Measurements from ENCODE around the gene PCGF3.
"Not testable (repeated sequence)": the region's sequence is repeated elsewhere in the genome, so short reads cannot be mapped to it uniquely, and the experiment has no call there.

PCGF3 gene

DNA sequence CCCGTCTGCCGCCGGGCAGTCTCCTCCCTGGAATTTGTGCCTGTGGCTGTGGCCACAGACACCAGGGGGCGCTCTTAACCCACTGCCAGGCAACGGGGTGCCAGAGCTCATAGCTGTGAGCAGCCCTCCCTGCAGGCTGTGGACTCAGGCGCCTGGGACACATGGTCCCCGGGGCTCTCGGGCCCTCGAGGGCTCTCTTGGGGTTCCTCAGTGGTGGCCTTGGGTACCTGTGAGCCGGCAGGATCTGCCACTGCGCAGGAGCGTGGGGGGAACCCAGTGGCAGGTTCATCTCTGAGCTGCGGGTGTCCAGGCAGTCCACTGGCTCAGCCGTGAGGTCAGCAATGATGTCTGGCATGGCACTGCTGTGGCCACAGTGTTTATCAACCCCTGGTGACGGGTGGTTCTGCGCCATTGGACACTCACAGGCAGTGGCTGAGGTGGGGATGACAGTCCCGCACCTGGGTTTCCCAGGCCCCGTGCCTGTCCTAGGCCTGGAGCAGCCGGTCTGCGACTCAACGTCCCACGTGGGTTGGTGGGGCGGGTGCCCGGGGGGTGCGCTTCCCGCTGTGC is 37.2 kb downstream of the PCGF3 start:
- DNase-seq (ENCODE audit: low spot score) = peak; percentile 38

DNA sequence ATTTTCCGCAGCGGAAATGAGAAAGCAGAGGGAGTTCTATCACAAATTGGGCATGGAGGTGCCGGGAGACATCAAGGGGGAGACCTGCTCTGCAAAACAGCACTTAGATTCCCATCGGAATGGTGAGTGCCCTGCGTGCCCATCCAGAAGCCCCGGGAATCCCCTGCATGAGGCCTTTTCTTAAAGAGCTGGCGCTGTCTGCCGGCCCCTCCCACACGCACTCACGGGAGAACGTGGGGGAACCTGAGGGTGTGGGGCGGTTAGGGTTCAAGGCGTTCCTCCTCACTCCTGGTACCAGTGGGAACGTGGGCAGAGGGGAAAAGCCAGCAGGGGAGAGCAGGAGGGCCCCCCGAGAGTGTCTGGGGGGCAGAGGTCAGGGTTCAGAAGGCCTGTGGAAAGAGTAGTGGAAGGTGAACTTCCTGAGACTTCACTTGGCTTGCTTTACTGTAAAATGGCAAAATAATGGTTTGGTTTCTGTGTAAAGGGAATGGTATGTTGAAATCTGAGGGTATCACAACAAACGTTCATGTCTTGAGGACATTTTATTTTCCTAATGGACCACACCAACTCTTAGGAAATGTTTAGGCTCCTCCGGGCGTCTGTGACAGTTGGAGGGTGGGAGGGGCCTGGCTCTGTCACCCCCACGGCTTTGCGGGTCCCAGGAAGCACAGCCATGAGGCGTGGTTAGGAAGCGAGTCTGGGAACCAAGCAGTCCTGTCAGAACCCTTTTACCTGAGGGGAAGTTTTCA is 38.0 kb downstream of the PCGF3 start:
- DNase-seq (ENCODE audit: low spot score) = no peak

DNA sequence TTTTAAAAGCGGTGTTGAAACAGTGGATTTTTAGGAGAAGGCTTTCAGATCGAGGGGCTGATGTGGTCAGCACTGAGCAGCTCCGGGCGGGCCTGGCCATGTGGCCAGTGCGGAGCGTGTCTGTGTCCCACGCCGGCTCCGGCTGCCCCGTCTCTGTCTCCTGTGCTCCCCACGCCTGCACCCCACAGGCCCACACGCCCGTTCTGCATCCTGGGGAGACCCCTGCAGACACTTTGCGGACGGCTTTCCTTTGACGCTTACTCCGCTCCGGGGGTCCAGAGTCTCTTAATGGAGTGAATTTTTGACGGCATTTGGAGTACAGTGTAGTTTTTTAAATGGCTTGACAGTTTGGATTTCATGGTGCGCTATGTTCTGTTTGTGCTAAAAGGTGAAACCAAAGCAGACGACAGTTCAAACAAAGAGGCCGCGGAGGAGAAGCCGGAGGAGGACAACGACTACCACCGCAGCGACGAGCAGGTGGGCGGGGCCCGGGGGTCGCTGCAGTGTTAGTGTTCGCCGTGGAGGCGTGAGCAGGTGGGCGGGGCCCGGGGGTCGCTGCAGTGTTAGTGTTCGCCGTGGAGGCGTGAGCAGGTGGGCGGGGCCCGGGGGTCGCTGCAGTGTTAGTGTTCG is 38.7 kb downstream of the PCGF3 start:
- DNase-seq (ENCODE audit: low spot score) = no peak

DNA sequence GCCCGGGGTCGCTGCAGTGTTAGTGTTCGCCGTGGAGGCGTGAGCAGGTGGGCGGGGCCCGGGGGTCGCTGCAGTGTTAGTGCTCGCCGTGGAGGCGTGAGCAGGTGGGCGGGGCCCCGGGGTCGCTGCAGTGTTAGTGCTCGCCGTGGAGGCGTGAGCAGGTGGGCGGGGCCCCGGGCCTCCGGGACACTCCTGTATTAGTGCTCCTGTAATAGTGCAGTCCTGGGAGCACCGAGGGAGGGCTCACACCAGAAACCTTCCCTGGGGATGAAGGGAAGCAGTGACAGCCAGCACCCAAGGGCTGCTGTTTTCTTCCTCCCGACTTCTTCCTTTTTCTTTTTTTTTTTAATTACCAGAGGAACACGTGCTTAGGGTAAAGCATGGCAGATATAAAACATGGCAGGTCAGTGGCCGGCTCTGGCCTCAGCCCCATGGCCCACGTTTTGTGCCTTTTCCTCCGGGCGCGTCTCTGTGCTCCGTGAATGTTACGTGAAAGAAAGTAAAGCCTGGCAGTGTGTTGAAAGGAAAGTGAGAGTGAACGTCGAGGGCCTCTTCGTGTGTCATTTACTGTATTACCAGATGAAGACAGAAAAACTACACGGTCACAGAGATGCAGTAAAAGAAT is 42.0 kb downstream of the PCGF3 start:
- DNase-seq (ENCODE audit: low spot score) = no peak

DNA sequence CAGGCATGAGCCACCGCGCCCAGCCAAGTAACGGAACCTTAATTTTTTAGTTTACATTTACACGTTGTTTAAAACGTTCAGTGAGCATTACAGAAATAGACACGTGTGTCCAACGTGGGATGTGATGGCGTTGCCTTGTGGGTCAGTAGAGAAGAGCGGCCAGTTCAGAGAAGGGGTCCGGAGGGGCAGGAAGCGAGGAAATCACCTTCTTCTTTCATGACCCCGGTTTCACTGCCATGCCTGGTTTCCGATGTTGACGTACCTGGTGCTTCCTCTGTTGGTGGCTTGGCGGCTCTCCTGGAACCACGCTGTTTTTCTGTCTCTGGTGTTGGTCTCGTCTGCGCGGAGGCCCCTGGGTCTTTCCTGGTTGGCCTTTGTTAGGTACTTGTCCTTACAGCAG is 42.8 kb downstream of the PCGF3 start:
- no peak for DNase-seq (ENCODE audit: low spot score)

DNA sequence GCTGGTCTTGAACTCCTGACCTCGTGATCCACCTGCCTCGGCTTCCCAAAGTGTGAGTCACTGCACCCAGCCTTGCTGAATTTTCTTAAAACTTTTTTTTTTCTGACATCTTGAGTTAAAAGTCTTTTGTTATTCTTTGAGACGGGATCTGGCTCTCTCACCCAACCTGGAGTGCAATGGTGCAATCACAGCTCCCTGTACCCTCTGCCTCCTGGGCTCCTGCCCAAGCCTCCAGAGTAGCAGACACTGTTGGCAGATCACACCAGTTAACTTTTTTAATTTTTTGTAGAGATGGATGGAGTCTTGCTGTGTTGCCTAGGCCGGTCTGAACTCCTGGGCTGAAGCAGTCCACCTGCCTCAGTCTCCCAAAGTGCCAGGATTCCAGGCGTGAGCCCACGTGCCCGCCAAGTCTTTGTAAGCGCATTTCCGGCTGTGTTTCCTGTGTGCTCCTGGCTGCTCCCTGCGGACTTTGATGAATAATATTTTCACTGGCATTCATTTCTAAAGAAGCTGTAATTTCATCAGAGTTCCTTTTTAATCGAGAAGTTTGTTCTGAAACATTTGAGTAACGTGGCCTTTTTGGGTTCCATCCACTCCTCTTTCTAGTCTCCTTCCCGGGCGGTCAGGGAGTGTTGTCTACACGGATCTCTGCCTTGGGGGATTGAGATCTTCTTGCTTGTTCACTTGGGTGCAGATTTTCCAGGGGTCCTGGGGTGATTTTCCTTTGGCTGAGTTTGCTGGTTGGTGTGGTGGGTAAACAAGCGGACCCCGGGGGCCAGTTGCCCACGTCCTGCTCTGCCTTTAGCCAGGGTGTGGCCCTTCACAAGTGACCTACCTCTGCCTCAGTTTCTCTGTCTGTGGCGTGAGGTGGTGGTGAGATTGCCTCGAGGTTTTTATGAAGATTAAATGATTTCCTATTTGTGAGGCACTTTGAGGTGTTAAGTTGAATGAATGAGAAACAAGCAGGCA is 44.4 kb downstream of the PCGF3 start:
- no peak for DNase-seq (ENCODE audit: low spot score)

DNA sequence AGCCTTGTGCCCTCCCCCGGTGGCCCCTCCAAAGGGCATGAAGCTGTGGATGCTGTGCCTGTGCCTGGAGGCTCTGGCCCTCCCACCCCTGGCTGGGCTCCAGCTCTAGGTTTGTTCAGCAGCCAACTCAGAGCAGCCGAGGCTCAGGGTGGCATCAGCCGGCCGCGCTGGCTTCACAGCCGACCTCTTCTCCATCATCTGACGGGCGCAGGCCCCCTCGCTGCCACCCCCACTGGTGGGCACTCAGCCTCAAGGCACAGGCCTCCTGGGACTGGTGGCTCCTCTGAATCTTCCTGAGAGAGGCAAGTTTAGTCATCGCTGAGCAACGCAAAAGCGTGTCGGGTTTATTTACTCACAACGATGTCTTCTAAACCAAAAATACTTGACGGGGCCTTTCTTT is 46.0 kb downstream of the PCGF3 start:
- no peak for DNase-seq (ENCODE audit: low spot score)

DNA sequence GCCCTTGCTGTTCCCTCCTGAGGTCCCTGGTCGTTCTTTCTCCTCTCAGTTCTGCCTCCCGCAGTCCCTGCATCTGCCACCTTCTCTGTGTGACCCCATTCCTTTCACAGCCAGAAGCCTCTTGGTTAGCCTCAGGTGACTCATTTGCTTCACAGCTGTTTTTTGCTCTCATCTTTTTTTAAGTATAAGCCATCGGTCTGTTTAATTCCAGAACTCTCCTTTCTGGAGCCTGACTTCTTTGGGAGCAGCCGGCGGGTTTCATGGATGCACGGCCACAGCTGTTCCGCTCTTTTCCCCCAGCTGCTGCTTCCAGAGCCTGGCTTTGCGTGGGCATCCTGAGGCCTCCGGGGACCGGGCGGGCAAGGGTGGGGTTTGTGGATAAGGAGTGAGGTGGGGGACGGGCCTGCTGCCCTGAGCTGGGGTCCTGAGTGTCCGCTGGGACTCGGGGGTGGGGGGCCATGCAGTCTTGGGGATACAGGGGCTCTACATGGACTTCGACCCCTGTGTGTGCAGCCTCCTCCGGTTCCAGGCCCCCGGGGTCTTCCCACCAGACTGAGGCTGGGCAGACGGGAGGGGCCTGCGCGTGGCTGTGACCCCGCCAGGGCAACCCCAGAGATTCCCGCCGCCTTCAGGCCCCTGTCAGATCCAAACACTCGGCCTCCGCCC is 46.7 kb downstream of the PCGF3 start:
- DNase-seq (ENCODE audit: low spot score) = no peak

DNA sequence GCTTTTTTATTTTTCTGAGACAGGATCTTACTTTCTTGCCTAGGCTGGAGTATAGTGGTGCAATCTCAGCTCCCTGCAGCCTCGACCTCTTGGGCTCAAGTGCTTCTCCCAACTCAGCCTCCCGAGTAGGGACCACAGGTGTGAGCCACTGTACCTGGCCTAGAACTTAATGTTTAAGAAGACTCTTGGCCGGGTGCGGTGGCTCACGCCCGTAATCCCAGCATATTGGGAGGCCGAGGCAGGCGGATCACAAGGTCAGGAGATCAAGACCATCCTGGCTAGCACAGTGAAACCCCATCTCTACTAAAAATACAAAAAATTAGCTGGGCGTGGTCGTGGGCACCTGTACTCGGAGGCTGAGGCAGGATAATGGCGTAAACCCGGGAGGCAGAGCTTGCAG is 47.6 kb downstream of the PCGF3 start:
- DNase-seq (ENCODE audit: low spot score) = not testable (repeated sequence)

DNA sequence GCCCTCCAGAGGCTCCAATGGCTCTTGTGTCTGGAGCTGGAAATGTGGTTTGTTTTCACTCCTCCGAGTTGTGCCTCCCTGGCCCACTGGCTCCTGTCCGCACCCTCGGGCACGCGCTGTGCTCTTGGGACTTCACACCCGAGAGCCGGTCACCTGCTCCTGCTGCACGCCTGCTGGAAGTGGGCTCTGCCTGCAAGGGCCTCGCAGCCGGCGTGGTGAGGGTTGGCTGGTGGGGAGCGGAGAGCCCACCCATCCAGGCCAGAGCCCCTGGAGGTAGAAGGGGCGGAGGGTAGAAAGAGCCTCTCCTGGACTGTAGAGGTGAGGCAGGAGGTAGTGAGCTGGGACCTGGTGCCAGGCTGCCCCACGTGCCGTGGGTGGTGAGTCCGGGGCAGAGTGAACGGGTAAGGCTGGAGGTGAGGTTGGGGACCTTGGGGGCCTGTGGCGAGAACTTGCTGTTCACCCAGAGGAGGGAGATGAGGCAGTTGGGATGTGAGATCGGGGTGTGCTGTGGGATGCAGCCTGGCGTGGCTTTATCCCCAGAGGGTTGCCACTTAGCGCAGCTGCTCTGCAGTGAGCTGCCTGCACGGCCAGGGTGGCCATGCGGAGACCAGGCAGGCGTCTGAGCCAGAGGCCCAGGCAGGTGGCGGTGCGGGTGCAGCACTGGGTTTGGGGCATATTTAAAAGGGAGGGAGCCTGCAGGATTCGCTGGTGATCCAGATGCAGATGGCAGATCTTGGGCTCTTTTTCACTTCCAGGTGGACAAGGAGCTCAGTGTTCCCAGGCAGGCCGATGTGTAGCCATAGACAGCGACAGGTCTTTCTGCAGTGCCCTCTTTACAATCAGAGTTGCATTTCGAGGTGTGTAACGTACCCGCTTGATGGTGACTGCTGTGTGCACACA is 48.8 kb downstream of the PCGF3 start:
- no peak for DNase-seq (ENCODE audit: low spot score)

DNA sequence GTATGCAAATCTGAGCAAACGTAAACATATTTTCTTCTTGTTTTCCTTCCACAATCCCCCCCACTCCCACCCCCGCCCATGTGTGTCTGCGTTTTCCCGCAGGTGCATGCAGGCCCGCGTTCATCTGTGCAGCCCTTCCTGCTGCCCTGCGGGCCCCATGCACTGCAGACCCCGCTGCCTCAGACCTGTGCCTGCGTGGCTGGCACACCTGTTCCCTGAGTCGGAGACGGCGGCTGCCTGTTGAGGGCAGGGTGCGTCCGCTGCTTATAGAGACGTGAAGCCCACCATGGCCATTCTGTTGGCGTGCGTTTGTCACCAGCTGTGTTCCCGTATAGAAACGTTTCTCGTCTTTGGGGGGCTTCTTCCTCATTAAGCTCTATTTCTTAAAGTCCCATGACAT is 51.5 kb downstream of the PCGF3 start:
- no peak for DNase-seq (ENCODE audit: low spot score)

DNA sequence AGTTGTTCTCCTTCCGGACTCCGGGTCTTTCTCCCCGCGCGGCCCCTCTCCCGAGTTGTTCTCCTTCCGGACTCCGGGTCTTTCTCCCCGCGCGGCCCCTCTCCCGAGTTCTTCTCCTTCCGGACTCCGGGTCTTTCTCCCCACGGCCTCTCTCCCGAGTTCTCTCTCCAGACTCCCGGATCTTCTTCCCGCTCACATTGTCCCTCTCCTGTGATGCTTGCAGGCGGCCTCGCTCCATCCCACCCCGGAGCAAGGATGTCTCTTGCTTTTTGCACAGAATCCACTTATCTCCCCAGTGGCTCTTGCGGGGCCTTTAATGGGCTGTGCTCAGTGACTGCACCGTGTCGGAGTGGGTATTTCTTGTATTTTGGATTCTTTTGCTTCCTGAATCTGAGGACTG is 54.2 kb downstream of the PCGF3 start:
- DNase-seq (ENCODE audit: low spot score) = not testable (repeated sequence)

DNA sequence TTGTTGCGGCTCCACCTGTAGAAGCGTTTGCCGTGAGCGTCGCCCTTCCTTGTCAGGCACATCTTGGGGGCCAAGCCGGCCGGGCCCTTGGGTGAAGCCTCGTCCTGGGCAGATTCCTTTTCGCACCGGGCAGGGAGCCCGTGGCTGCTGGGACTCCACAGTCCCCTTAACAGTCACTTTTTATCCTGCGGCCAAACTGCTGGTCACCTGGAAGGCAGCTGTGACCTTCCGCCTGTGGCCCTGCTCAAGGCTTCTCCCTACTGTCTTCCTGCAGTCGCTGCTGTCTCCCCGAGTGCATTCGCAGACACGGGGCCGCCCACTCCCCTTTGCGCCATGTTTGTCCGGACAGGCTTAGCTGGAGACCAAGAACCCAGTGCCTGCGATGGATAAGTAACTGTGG is 55.0 kb downstream of the PCGF3 start:
- no peak for DNase-seq (ENCODE audit: low spot score)

DNA sequence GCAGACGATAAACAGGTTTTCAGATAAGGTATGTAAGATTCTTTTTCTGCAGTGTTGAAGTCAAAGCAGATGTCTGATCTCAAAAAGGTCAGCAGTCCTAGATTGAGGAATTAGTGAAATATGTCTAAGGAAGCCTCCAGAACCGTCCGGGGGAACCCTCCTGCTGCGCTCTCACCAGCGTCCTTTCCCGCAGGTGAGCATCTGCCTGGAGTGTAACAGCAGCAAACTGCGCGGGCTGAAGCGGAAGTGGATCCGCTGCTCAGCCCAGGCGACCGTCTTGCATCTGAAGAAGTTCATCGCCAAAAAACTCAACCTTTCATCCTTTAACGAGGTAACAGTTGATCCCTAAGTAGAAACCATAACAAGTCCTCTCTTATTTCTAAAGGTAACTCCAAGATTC is 55.5 kb downstream of the PCGF3 start:
- no peak for DNase-seq (ENCODE audit: low spot score)

DNA sequence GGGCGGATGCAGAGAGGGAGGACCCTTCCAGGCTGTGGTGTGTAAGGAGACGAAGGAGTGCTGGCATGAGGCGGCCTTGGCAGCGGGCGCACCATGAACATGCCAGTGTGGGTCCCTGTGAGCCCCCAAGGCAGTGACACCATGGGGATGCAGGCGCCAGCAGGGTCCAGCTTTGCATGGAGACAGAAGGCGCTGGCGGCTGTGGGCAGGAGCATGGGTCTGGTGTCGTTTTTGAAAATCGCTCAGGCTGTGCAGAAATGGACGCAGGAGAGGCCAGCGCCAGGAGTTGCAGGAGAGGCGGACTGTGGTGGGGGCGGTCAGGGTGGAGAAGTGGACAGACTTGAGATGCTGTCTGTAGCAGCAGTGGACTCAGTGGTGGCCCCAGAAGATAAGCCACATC is 56.1 kb downstream of the PCGF3 start:
- DNase-seq (ENCODE audit: low spot score) = no peak

DNA sequence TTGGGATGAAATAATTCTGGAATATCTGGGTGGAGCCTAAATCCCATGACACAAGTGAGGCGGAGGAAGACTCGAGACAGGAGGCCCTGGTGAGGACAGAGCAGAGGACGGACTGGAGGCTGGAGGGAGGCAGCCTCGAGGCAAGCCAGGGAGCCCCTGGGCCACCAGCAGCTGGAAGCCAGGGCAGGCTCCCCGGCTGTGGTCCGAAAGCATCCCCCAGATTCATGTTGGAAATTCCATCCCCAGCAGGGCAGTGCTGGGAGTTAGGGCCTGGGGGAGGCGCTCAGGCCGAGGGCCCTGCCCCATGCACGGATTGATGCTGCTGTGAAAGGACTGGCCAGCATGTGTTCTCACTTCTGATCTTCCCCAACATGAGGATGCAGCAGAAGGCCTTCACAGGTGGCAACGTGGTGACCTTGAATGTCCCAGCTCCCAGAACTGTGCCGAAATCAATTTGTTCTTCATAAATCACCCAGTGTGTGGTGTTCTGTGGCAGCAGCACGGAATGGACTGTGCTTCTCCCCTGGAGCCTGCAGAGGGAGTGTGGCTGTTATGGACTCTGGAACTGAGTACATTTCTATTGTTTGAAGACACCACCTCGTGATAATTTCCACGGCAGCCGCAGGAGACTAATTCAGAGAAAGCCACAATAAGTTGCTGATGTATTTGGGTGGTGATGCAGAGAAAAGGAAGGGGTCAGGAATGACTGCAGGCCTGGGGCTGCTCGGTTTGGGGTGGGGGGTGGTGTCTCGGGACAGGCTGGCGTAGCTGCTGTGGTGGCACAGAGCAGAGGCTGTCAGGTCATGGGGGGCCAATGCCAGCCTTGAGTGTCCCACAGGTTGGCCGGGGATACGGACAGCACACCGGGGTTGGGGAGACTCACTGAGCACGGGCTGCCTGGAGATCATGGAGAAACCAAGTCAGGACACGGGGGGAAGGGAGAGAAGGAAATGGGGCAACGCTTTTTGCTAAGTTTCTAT is 56.9 kb downstream of the PCGF3 start:
- DNase-seq (ENCODE audit: low spot score) = no peak

DNA sequence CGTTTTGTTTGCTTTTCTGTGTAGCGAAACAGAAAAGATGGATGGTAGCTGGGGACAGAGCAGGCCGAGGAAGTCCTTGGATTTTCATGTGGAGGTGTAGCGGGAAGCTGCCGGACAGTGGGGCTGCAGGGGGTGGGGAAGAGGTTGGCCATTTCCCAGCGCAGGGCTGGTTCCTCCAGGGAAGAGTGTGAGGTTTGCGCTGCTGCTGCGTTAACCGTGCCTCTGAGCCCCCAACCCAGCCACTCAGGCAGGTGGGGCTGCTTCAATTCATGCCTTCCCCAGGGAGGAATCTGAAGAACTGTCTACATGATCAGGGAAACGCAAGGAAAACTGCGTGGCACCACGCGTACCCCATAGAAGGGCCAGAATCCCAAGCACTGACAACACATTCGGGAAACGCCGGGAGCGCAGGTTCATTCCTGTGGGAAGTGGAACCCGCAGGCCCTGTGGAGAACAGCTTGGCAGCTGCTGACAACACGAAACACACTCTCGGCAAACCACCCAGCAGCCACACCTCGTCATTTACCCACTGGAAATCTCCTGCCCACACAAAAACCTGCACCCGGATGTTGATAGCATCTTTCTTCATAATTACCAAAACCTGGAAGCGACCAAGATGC is 57.7 kb downstream of the PCGF3 start:
- DNase-seq (ENCODE audit: low spot score) = no peak

DNA sequence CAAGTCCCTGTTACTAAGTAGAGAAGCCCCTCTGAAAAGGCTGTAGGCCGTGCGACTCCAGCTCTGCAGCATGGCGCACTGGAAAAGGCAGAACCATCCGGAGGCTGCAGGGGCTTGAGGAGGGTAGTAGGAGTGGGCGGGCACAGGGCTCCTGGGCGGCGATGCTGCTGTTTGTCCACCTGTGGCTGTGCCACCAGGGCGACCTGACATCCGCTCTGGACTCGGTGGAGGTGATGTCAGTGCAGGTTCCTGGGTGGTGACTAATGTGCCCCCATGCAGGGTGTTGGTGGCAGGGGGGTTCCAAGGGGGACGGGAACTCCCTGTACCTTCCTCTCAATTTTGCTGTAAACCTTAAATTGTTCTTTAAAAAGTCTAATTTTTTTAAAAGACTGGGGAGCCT is 58.3 kb downstream of the PCGF3 start:
- DNase-seq (ENCODE audit: low spot score) = no peak
